ENCODE results near the gene MLXIP. TPM values are rescaled to one million over a fixed set of nuclear protein-coding genes. Genes with fewer than 3 reads are reported as not detected.

Gene MLXIP
- total RNA-seq, 1 experiment from 2014 or later: 4.0 TPM

Other genes with a start within 250 kb of the MLXIP start
- 0.56 and 3.1 TPM in 2 replicates for gene HPD, start 219.9 kb upstream of the MLXIP start, total RNA-seq (2014; rRNA removed; shearing (Covaris generic); ENCODE audit: low replicate concordance)
- 66.6 and 117 TPM in 2 replicates for gene PSMD9, start 190.0 kb upstream of the MLXIP start, total RNA-seq (2014; rRNA removed; shearing (Covaris generic); ENCODE audit: low replicate concordance)
- 0.74 and 1.7 TPM in 2 replicates for gene CFAP251, start 160.2 kb upstream of the MLXIP start, total RNA-seq (2014; rRNA removed; shearing (Covaris generic); ENCODE audit: low replicate concordance)
- gene BCL7A, start 56.9 kb upstream of the MLXIP start, total RNA-seq (2014; rRNA removed; shearing (Covaris generic); ENCODE audit: low replicate concordance): 1.8 and 2.4 TPM in 2 replicates
- gene IL31, start 95.5 kb downstream of the MLXIP start, total RNA-seq (2014; rRNA removed; shearing (Covaris generic); ENCODE audit: low replicate concordance): not detected in 2 replicates
- not detected in 2 replicates for gene LRRC43, start 104.4 kb downstream of the MLXIP start, total RNA-seq (2014; rRNA removed; shearing (Covaris generic); ENCODE audit: low replicate concordance)
- gene B3GNT4, start 125.0 kb downstream of the MLXIP start, total RNA-seq (2014; rRNA removed; shearing (Covaris generic); ENCODE audit: low replicate concordance): not detected in 2 replicates
- 70.9 and 74.7 TPM in 2 replicates for gene DIABLO, start 147.3 kb downstream of the MLXIP start, total RNA-seq (2014; rRNA removed; shearing (Covaris generic); ENCODE audit: low replicate concordance)
- gene VPS33A, start 187.7 kb downstream of the MLXIP start, total RNA-seq (2014; rRNA removed; shearing (Covaris generic); ENCODE audit: low replicate concordance): 13.6 and 16.4 TPM in 2 replicates